ENCODE measurements around the gene LRRC25.

LRRC25 gene

DNA sequence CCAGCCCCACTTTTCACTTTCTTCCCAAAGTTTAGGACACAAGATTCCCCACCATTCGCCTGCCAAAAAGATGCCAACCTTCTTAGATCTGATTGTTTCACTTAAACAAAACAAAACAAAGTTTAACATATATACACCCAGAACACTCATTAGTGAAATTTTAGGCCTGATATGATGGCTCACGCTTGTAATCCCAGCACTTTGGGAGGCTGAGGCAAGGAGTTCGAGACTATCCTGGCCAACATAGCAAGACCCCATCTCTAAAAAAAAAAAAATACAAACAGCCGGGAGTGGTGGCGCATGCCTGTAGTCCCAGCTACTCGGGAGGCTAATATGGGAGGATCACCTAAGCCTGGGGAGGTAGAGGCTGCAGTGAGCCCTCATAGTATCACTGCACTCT is 52.1 kb downstream of the LRRC25 start:
- DNase-seq = no peak

DNA sequence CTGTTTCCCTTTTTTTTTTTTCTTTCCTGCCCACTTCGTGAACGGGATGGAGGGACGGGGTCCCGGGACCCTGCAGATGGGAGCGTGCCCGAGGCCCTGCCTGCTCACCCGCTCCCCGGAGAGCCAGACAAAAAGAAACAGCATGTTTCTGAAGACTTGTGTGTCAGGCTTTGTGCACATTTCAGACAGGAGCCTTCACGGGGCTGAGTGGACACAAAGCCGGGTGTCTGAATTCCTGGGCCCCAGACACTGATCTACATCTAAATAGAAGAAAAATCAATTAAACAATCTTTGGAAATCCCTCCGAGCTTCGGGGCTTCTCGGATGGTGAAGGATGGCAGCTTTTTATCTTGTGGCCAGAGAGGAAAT is 52.9 kb downstream of the LRRC25 start:
- no peak for DNase-seq

DNA sequence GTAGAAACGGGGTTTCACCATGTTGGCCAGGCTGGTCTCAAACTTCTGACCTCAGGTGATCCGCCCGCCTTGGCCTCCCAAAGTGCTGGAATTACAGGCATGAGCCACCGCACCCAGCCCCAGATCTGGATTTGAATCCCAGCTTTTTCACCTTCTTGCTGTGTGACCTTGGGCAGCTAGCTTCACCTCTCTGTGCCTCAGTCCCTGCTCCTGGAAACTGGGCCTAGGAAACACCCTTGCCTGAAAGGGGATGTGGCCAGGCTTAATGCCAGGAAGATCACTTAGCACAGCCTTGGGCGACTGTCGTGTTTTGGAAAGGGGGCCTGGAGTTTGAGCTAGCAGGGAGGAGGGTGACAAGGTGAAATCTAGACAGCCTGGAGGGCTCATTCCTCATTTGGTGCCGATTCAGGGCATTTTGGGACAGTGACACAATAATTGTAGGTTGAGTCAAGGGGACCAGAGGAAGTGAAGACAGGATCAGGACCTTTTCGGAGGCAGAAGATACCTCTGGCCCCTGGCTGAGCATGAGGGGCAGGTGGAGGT is 55.3 kb downstream of the LRRC25 start:
- no peak for DNase-seq
